Measurements from ENCODE around the gene BEND7. TPM values are rescaled to one million over a fixed set of nuclear protein-coding genes. Genes with fewer than 3 reads are reported as not detected.

Gene BEND7
- total and polyA plus RNA-seq, 9 of the 15 experiments (the other 6 are each of a cell fraction or from before 2014, with no cell fraction given), result 1.3 to 11.4 (median 5.2) TPM

- TF ChIP-seq SIN3A (IDR thresholded peaks at IDR 0.05; ENCODE audit: borderline replicate concordance in 2 of 2, control insufficient read depth in 1 of 2, low read depth in 2 of 2, low read length in 2 of 2) (peak in 1 of 2 experiments; percentile 22; a peak in 1 of 4 replicates), SMARCB1 (IDR thresholded peaks at IDR 0.05; ENCODE audit: insufficient read length, low read depth) (no peak), FOXP1 (CRISPR knock-in tag; IDR thresholded peaks at IDR 0.05) (no peak), ETV1 (tag; conservative IDR thresholded peaks at IDR 0.05; ENCODE audit: low read depth) (peak; percentile 59; the same call in 1 of the 2 replicates), MEF2D (tag; conservative IDR thresholded peaks at IDR 0.05; ENCODE audit: low read depth) (peak; percentile 56), ZBTB12 (CRISPR knock-in tag; IDR thresholded peaks at IDR 0.05) (no peak), IRF9 (tag; IDR thresholded peaks at IDR 0.05) (0 out of 2 replicates have a peak, but pooled peaks have one; percentile 3), CBFA2T2 (conservative IDR thresholded peaks at IDR 0.05) (peak; percentile 6; the same call in 1 of the 2 replicates), DPF2 (IDR thresholded peaks at IDR 0.05) (peak; percentile 74), ATF7 (IDR thresholded peaks at IDR 0.05) (no peak), MTA2 (IDR thresholded peaks at IDR 0.05; ENCODE audit: low read depth) (0 out of 2 replicates have a peak, but pooled peaks have one; percentile 14), MAFG (tag; conservative IDR thresholded peaks at IDR 0.05) (no peak), BRD9 (IDR thresholded peaks at IDR 0.05; ENCODE audit: low read depth, partially characterized antibody) (peak; percentile 62), GTF2A2 (tag; IDR thresholded peaks at IDR 0.05) (no peak), SNRNP70 (optimal IDR thresholded peaks at IDR 0.05; ENCODE audit: low read depth, low read length) (no peak), ZNF445 (CRISPR knock-in tag; IDR thresholded peaks at IDR 0.05; ENCODE audit: low read depth) (peak; percentile 46; the same call in 1 of the 2 replicates), ESRRA (IDR thresholded peaks at IDR 0.05; ENCODE audit: borderline replicate concordance, low read depth) (peak; percentile 60; the same call in 1 of the 2 replicates), ZNF77 (CRISPR knock-in tag; IDR thresholded peaks at IDR 0.05) (no peak), FOXJ3 (CRISPR knock-in tag; IDR thresholded peaks at IDR 0.05) (no peak), KDM1A (IDR thresholded peaks at IDR 0.05) (0 out of 4 replicates have a peak, but pooled peaks of 1 of the 2 experiments have one; percentile 7), FOXA3 (CRISPR knock-in tag; conservative IDR thresholded peaks at IDR 0.05 in 1 of 2, IDR thresholded peaks at IDR 0.05 in 1 of 2) (no peak)
- TF ChIP-seq, protein P1, sequence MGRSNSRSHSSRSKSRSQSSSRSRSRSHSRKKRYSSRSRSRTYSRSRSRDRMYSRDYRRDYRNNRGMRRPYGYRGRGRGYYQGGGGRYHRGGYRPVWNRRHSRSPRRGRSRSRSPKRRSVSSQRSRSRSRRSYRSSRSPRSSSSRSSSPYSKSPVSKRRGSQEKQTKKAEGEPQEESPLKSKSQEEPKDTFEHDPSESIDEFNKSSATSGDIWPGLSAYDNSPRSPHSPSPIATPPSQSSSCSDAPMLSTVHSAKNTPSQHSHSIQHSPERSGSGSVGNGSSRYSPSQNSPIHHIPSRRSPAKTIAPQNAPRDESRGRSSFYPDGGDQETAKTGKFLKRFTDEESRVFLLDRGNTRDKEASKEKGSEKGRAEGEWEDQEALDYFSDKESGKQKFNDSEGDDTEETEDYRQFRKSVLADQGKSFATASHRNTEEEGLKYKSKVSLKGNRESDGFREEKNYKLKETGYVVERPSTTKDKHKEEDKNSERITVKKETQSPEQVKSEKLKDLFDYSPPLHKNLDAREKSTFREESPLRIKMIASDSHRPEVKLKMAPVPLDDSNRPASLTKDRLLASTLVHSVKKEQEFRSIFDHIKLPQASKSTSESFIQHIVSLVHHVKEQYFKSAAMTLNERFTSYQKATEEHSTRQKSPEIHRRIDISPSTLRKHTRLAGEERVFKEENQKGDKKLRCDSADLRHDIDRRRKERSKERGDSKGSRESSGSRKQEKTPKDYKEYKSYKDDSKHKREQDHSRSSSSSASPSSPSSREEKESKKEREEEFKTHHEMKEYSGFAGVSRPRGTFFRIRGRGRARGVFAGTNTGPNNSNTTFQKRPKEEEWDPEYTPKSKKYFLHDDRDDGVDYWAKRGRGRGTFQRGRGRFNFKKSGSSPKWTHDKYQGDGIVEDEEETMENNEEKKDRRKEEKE (IDR thresholded peaks at IDR 0.05; ENCODE audit: borderline replicate concordance in 1 of 2, control insufficient read depth in 1 of 2, low read depth in 2 of 2, low read length in 1 of 2), result no peak
- TF ChIP-seq, protein P2, sequence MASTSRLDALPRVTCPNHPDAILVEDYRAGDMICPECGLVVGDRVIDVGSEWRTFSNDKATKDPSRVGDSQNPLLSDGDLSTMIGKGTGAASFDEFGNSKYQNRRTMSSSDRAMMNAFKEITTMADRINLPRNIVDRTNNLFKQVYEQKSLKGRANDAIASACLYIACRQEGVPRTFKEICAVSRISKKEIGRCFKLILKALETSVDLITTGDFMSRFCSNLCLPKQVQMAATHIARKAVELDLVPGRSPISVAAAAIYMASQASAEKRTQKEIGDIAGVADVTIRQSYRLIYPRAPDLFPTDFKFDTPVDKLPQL (IDR thresholded peaks at IDR 0.05; ENCODE audit: extremely low read depth, insufficient read length), result no peak
These were observed 111.2 kb downstream of the BEND7 start (continued) for GRCh38 chr10:13417459-13418126.

All from K562 (cell line).